ENCODE results near the gene DOK3. TPM values are rescaled to one million over a fixed set of nuclear protein-coding genes. Genes with fewer than 3 reads are reported as not detected.

DOK3 gene
- total RNA-seq, 4 donors from 2014 or later = 0.60 to 17.2 (median 7.8) TPM

- Histone ChIP-seq H3K9me3 (no peaks in the 10 kb centered on the region), H3K27ac (peak overlapping the region in 3 of 4 donors; percentile 26 to 91 (median 82)), H3K27me3 (peaks cover 14% of the 10 kb centered on the region), H3K4me1 (peaks cover 28 to 47% (median 35%) of the 10 kb centered on the region in 4 donors), H3K4me3 (no peak overlapping the region), H3K36me3 (no peaks in the 10 kb centered on the region)
- WGBS, 2 donors (ENCODE audit: low coverage in 1 of 2) = 60 to 65% methylated on average over 4 to 11 of the region's 11 CpGs
- in situ Hi-C loops (cut with MboI; ENCODE audit: low pct_ligation_motif_present in 1 of 4, low pct_unique_long_range_greater_than_20kb in 1 of 4, low sequenced_read_pairs in 3 of 4) = no loop called here
- no peak for TF ChIP-seq EP300 (IDR thresholded peaks at IDR 0.05; ENCODE audit: low read depth)
- no peak for TF ChIP-seq POLR2AphosphoS5 (IDR thresholded peaks at IDR 0.05)
- no peak for TF ChIP-seq CTCF (IDR thresholded peaks at IDR 0.05)
- TF ChIP-seq POLR2A (IDR thresholded peaks at IDR 0.05) = no peak
- intact Hi-C loops (cut with DNase I; ENCODE audit: low total_unique reads) = no loop called here
- no peak for DNase-seq
Measured at GRCh38 chr5:177475563-177476427, 33.8 kb downstream of the DOK3 start.

DNA sequence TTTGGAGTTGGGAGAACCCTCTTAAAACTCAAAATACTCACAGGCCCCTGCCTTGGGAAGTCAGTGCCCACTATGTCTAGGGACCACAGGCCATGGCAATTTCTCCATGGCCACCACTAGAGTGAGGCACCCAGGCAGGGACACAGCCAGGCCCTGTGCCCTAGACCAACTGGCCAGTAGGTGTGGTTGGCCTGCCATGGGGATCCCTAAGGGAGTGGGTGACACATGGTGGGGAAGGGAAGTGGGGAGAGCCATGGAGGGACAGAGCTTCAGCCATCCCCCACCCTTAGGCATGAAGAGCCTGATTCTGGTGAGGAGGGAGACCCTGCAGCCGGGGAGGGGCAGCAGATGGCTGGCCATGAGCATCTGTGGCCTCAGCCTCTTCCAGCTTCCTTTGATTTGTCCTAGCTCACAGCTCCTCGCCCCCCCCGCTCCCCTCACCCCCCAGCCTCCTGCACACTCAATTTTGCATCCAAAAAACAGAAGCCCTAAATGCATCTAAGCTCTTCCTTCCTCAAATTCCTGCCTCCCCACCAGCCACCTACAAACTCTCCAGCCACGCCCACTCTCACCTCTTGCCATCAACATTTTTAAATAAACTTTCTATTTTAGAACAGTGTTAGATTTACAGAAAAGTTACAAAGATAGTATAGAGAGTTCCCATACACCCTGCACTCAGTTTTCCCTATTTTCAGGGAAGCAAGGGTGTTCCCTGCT lies 34.6 kb downstream of the DOK3 start:
- in situ Hi-C loops (cut with MboI; ENCODE audit: low pct_ligation_motif_present in 1 of 4, low pct_unique_long_range_greater_than_20kb in 1 of 4, low sequenced_read_pairs in 3 of 4) = loop anchor here in 1 of 4 donors (25.0 kb wide), 1 partner anchor 163 kb away; the partner anchor contains the start of genes MXD3, PRELID1 and RAB24

GRCh38 chr5:177474002-177474476 lies 35.6 kb downstream of the DOK3 start:
- Histone ChIP-seq H3K36me3 (no peaks in the 10 kb centered on the region), H3K27me3 (peaks cover 14% of the 10 kb centered on the region), H3K9me3 (no peaks in the 10 kb centered on the region), H3K4me3 (peak overlapping the region in 1 of 4 donors; percentile 77), H3K27ac (peak overlapping the region; percentile 78 to 91 (median 83)), H3K4me1 (peaks cover 21 to 42% (median 24%) of the 10 kb centered on the region in 4 donors)
- no peak for TF ChIP-seq POLR2AphosphoS5 (IDR thresholded peaks at IDR 0.05)
- TF ChIP-seq POLR2A (IDR thresholded peaks at IDR 0.05) = no peak
- no peak for TF ChIP-seq CTCF (IDR thresholded peaks at IDR 0.05)
- TF ChIP-seq EP300 (IDR thresholded peaks at IDR 0.05; ENCODE audit: low read depth) = no peak
- intact Hi-C loops (cut with DNase I; ENCODE audit: low total_unique reads) (no loop called here), in situ Hi-C loops (cut with MboI; ENCODE audit: low pct_ligation_motif_present in 1 of 4, low pct_unique_long_range_greater_than_20kb in 1 of 4, low sequenced_read_pairs in 3 of 4) (loop anchor here in 1 of 4 donors (25.0 kb wide), 1 partner anchor 162 kb away; the partner anchor contains the start of genes MXD3, PRELID1 and RAB24)
- no peak for DNase-seq
- 48 to 49% methylated on average over 4 to 7 of the region's 7 CpGs for WGBS, 2 donors (ENCODE audit: low coverage in 1 of 2)

More for the DNA sequence above, 34.6 kb downstream of the DOK3 start:
- DNase-seq = no peak
- no peak for TF ChIP-seq POLR2A (IDR thresholded peaks at IDR 0.05)
- TF ChIP-seq EP300 (IDR thresholded peaks at IDR 0.05; ENCODE audit: low read depth) = no peak
- TF ChIP-seq CTCF (IDR thresholded peaks at IDR 0.05) = no peak
- no peak for TF ChIP-seq POLR2AphosphoS5 (IDR thresholded peaks at IDR 0.05)
- Histone ChIP-seq H3K27ac (peak overlapping the region in 3 of 4 donors; percentile 78 to 91 (median 86)), H3K9me3 (no peaks in the 10 kb centered on the region), H3K4me3 (no peak overlapping the region), H3K27me3 (peaks cover 14% of the 10 kb centered on the region), H3K36me3 (no peaks in the 10 kb centered on the region), H3K4me1 (peaks cover 28 to 46% (median 33%) of the 10 kb centered on the region in 4 donors)
- 43 to 63% methylated on average over 1 to 4 of the region's 4 CpGs for WGBS, 2 donors (ENCODE audit: low coverage in 1 of 2)
- intact Hi-C loops (cut with DNase I; ENCODE audit: low total_unique reads) = no loop called here

All from transverse colon (tissue), 4 donors.